HepG2 (cell line): ENCODE results near the gene TLK1. TPM values are rescaled to one million over a fixed set of nuclear protein-coding genes. Genes with fewer than 3 reads are reported as not detected.

Experiments used
- ELF1 ChIP-seq: sonication (generic); formaldehyde crosslinking; IDR thresholded peaks from 2 replicates; pipeline ENCODE4 v1.4.0; 2020; ENCODE audit warnings: missing genetic modification reagents
- FOXC1 ChIP-seq: sonication (generic); formaldehyde crosslinking; IDR thresholded peaks from 2 replicates; pipeline ENCODE4 v1.8.0; 2022; ENCODE audit warnings: mild to moderate bottlenecking, missing genetic modification reagents, borderline replicate concordance
- GABPA ChIP-seq, 2 experiments: IDR thresholded peaks; 2 replicates each; pipeline ENCODE4 v1.6.1; 2011 to 2016; ENCODE audit warnings: low read depth in 2 of 2, low read length in 1 of 2, missing biosample characterization in 1 of 2, missing genetic modification characterization in 1 of 2
- HNF4A ChIP-seq: sonication (generic); formaldehyde crosslinking; IDR thresholded peaks from 2 replicates; pipeline ENCODE4 v1.4.0; 2020; ENCODE audit warnings: missing genetic modification reagents
- HNRNPLL ChIP-seq: fragments of 200-400 bp; formaldehyde crosslinking; IDR thresholded peaks from 2 replicates; pipeline ENCODE4 v1.6.1; 2017; ENCODE audit warnings: mild to moderate bottlenecking, low read depth, low read length; ENCODE audit not compliant: poor library complexity, severe bottlenecking
- POLR2A ChIP-seq, 2 experiments: IDR thresholded peaks; 2 replicates each; pipeline ENCODE4 v1.6.1; 2011; ENCODE audit warnings: low read depth in 2 of 2, low read length in 2 of 2, mild to moderate bottlenecking in 1 of 2, moderate library complexity in 1 of 2; ENCODE audit not compliant: insufficient read depth in 1 of 2
- TFAP4 ChIP-seq: sonication (generic); IDR thresholded peaks from 2 replicates; pipeline ENCODE4 v1.6.1; 2016; ENCODE audit warnings: low read depth, borderline replicate concordance
- ZBTB38 ChIP-seq: sonication (generic); formaldehyde crosslinking; IDR thresholded peaks from 2 replicates; pipeline ENCODE4 v1.5.1; 2020; ENCODE audit warnings: mild to moderate bottlenecking, missing genetic modification reagents
- ZC3H13 ChIP-seq: sonication (generic); formaldehyde crosslinking; IDR thresholded peaks from 2 replicates; pipeline ENCODE4 v1.8.1; 2023; ENCODE audit warnings: mild to moderate bottlenecking, missing genetic modification reagents, moderate library complexity
- ZFP82 ChIP-seq: sonication (generic); formaldehyde crosslinking; IDR thresholded peaks from 2 replicates; pipeline ENCODE4 v1.5.1; 2020; ENCODE audit warnings: mild to moderate bottlenecking, missing genetic modification reagents, borderline replicate concordance
- ZNF574 ChIP-seq: sonication (generic); formaldehyde crosslinking; IDR thresholded peaks from 2 replicates; pipeline ENCODE4 v1.4.0; 2020; ENCODE audit warnings: missing genetic modification reagents
- ZNF710 ChIP-seq: sonication (generic); formaldehyde crosslinking; IDR thresholded peaks from 2 replicates; pipeline ENCODE4 v1.5.0; 2020; ENCODE audit warnings: mild to moderate bottlenecking, missing genetic modification reagents, borderline replicate concordance
- ZNF850 ChIP-seq: sonication (generic); formaldehyde crosslinking; conservative IDR thresholded peaks from 2 replicates; pipeline ENCODE4 v1.9.0; 2021; ENCODE audit warnings: mild to moderate bottlenecking, missing genetic modification reagents
- polyA plus RNA-seq, 8 experiments: library from polyadenylated mRNA; depleted of rRNA in 3 of 8; stranded (reverse) in 7 of 8; unstranded in 1 of 8; fragments of >200 nt; fragmentation: Illumina TruSeq in 4 of 8; extraction: Trizol in 4 of 8; gene quantifications; 2 replicates each; pipeline versions ENCODE4 v1.2.1 to v1.2.3, GENCODE V29; 2011 to 2016; ENCODE audit warnings: low read depth in 4 of 8, missing spikeins in 1 of 8, mixed read lengths in 1 of 8; ENCODE audit not compliant: insufficient read depth in 1 of 8
- total RNA-seq, 5 experiments: library from RNA; depleted of rRNA; stranded (reverse); fragments of >200 nt; fragmentation: Illumina TruSeq; extraction: Trizol; gene quantifications; 2 replicates each; pipeline ENCODE4 v1.2.3, GENCODE V29; 2016; ENCODE audit warnings: low read depth in 1 of 5
- TF ChIP-seq, protein P1 (sequence below): fragments of 450-650 bp; IDR thresholded peaks from 2 replicates; pipeline ENCODE4 v1.6.1; 2017; ENCODE audit warnings: mild to moderate bottlenecking
- TF ChIP-seq, protein P2 (sequence below): sonication (generic); formaldehyde crosslinking; IDR thresholded peaks from 2 replicates; pipeline ENCODE4 v1.5.1; 2020; ENCODE audit warnings: mild to moderate bottlenecking, moderate library complexity, missing genetic modification reagents
- TF ChIP-seq, protein P3 (sequence below): sonication (generic); formaldehyde crosslinking; IDR thresholded peaks from 2 replicates; pipeline ENCODE4 v1.8.1; 2023; ENCODE audit warnings: mild to moderate bottlenecking, moderate library complexity, missing genetic modification reagents

Gene TLK1
- total and polyA plus RNA-seq, 2 of the 13 experiments (the other 11 are each of a cell fraction or from before 2014, with no cell fraction given) = 16.8 to 28.7 TPM

GRCh38 chr2:171160956-171161740 is 455 bp upstream of the TLK1 start (continued):
- TF ChIP-seq GABPA (IDR thresholded peaks at IDR 0.05; ENCODE audit: low read depth, low read length) (no peak), GABPA (CRISPR knock-in tag; IDR thresholded peaks at IDR 0.05; ENCODE audit: low read depth) (0 out of 2 replicates have a peak, but pooled peaks have one; percentile 25), ELF1 (0 out of 2 replicates have a peak, but pooled peaks have one; percentile 15), ZNF710 (no peak), FOXC1 (no peak), ZFP82 (CRISPR knock-in tag) (0 out of 2 replicates have a peak, but pooled peaks have one; percentile 6), POLR2A (IDR thresholded peaks at IDR 0.05; ENCODE audit: insufficient read depth in 1 of 2, low read depth in 2 of 2, low read length in 2 of 2) (peak in 1 of 2 experiments; percentile 61), HNF4A (no peak), ZC3H13 (CRISPR knock-in tag) (0 out of 2 replicates have a peak, but pooled peaks have one; percentile 17), ZBTB38 (CRISPR knock-in tag) (peak; percentile 15; the same call in 1 of the 2 replicates), TFAP4 (peak; percentile 40; the same call in 1 of the 2 replicates), ZNF850 (no peak), ZNF574 (CRISPR knock-in tag) (no peak), HNRNPLL (no peak)
- TF ChIP-seq, protein P1, sequence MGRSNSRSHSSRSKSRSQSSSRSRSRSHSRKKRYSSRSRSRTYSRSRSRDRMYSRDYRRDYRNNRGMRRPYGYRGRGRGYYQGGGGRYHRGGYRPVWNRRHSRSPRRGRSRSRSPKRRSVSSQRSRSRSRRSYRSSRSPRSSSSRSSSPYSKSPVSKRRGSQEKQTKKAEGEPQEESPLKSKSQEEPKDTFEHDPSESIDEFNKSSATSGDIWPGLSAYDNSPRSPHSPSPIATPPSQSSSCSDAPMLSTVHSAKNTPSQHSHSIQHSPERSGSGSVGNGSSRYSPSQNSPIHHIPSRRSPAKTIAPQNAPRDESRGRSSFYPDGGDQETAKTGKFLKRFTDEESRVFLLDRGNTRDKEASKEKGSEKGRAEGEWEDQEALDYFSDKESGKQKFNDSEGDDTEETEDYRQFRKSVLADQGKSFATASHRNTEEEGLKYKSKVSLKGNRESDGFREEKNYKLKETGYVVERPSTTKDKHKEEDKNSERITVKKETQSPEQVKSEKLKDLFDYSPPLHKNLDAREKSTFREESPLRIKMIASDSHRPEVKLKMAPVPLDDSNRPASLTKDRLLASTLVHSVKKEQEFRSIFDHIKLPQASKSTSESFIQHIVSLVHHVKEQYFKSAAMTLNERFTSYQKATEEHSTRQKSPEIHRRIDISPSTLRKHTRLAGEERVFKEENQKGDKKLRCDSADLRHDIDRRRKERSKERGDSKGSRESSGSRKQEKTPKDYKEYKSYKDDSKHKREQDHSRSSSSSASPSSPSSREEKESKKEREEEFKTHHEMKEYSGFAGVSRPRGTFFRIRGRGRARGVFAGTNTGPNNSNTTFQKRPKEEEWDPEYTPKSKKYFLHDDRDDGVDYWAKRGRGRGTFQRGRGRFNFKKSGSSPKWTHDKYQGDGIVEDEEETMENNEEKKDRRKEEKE = no peak
- TF ChIP-seq, protein P2, sequence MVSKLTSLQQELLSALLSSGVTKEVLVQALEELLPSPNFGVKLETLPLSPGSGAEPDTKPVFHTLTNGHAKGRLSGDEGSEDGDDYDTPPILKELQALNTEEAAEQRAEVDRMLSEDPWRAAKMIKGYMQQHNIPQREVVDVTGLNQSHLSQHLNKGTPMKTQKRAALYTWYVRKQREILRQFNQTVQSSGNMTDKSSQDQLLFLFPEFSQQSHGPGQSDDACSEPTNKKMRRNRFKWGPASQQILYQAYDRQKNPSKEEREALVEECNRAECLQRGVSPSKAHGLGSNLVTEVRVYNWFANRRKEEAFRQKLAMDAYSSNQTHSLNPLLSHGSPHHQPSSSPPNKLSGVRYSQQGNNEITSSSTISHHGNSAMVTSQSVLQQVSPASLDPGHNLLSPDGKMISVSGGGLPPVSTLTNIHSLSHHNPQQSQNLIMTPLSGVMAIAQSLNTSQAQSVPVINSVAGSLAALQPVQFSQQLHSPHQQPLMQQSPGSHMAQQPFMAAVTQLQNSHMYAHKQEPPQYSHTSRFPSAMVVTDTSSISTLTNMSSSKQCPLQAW = 0 out of 2 replicates have a peak, but pooled peaks have one; percentile 33
- TF ChIP-seq, protein P3, sequence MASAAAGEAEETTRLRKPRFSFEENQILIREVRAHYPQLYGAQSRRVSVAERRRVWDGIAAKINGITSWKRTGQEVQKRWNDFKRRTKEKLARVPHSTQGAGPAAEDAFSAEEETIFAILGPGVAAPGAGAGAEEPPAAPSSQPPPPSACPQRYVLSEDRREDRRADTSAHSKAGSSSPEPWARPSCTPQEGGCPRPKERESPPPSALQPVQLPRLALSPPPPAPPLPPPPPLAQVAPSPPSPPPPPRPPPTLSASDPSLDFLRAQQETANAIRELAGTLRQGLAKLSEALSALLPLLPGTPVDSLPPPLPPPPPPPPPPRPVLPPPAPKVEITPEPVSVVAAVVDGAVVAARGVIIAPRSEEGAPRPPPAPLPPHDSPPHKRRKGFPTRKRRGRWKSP (CRISPR knock-in tag) = peak; percentile 78; the same call in 1 of the 2 replicates
